H1 (cell line): ENCODE results near the gene TSPAN15. TPM values are rescaled to one million over a fixed set of nuclear protein-coding genes. Genes with fewer than 3 reads are reported as not detected.

Experiments used
- BCL11A ChIP-seq, 2 experiments: IDR thresholded peaks; one replicate each; pipeline ENCODE4 v1.6.1; 2011; ENCODE audit warnings: low read depth in 2 of 2, low read length in 2 of 2, mild to moderate bottlenecking in 2 of 2
- CHD7 ChIP-seq: fragments of 300-600 bp; sonication (generic); IDR thresholded peaks from 2 replicates; pipeline ENCODE4 v1.7.1; 2012; ENCODE audit warnings: low read length, moderate library complexity, mild to moderate bottlenecking, inconsistent platforms; ENCODE audit not compliant: insufficient replicate concordance
- JUN ChIP-seq: IDR thresholded peaks from 2 replicates; pipeline ENCODE4 v1.6.1; 2011; ENCODE audit warnings: low read depth, mild to moderate bottlenecking, improper control_type of control experiment, low read length
- NANOG ChIP-seq: IDR thresholded peaks from 2 replicates; pipeline ENCODE4 v1.6.1; 2011; ENCODE audit warnings: low read length, low read depth, mild to moderate bottlenecking, inconsistent platforms; ENCODE audit not compliant: insufficient read depth, poor library complexity, severe bottlenecking
- RFX5 ChIP-seq: IDR thresholded peaks from 2 replicates; pipeline ENCODE4 v1.6.1; 2011; ENCODE audit warnings: low read depth, low read length, improper control_type of control experiment, borderline replicate concordance
- SP2 ChIP-seq: IDR thresholded peaks from 2 replicates; pipeline ENCODE4 v1.6.1; 2012; ENCODE audit warnings: mild to moderate bottlenecking, low read length, inconsistent platforms
- SUZ12 ChIP-seq: fragments of 200-600 bp; sonication (generic); IDR thresholded peaks from 2 replicates; pipeline ENCODE4 v1.6.1; 2012; ENCODE audit warnings: mild to moderate bottlenecking, inconsistent platforms, low read length, moderate library complexity, mixed read lengths
- TBP ChIP-seq: IDR thresholded peaks from 2 replicates; pipeline ENCODE4 v1.6.1; 2011; ENCODE audit warnings: low read depth, low read length, improper control_type of control experiment
- polyA plus RNA-seq, 7 experiments: library from polyadenylated mRNA; depleted of rRNA in 3 of 7; stranded (reverse) in 5 of 7; unstranded in 2 of 7; fragments of >200 nt in 5 of 7; fragments of 200-250 nt in 2 of 7; gene quantifications; 1 replicate in 5 of 7; 2 replicates in 1 of 7; 4 replicates in 1 of 7; pipeline versions ENCODE4 v1.2.1 to v1.2.3, GENCODE V29; 2011 to 2013; ENCODE audit warnings: missing spikeins in 2 of 7, mixed read lengths in 2 of 7
- total RNA-seq: library from RNA; stranded (reverse); fragmentation: NEBNext Ultra II Directional; extraction: Animal tissue kit (Norgen Biotek cat#: 25700); gene quantifications from 2 replicates; pipeline ENCODE4 v1.2.1, GENCODE V29; 2021
- TF ChIP-seq, protein P1 (sequence below): IDR thresholded peaks from 2 replicates; pipeline ENCODE4 v1.6.1; 2011; ENCODE audit warnings: low read length, improper control_type of control experiment
- TF ChIP-seq, protein P2 (sequence below): IDR thresholded peaks from 2 replicates; pipeline ENCODE4 v1.6.1; 2012; ENCODE audit warnings: inconsistent platforms

The TSPAN15 gene
- total and polyA plus RNA-seq, 2 of the 8 experiments (the other 6 are each of a cell fraction or from before 2014, with no cell fraction given), result 9.7 to 20.0 TPM

- TF ChIP-seq CHD7 (no peak), JUN (no peak), TBP (no peak), BCL11A (IDR thresholded peaks at IDR 0.05; ENCODE audit: low read depth in 2 of 2, low read length in 2 of 2) (no peak), SUZ12 (no peak), NANOG (no peak), SP2 (no peak), RFX5 (no peak)
- TF ChIP-seq, protein P1, sequence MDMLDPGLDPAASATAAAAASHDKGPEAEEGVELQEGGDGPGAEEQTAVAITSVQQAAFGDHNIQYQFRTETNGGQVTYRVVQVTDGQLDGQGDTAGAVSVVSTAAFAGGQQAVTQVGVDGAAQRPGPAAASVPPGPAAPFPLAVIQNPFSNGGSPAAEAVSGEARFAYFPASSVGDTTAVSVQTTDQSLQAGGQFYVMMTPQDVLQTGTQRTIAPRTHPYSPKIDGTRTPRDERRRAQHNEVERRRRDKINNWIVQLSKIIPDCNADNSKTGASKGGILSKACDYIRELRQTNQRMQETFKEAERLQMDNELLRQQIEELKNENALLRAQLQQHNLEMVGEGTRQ, result no peak
- TF ChIP-seq, protein P2, sequence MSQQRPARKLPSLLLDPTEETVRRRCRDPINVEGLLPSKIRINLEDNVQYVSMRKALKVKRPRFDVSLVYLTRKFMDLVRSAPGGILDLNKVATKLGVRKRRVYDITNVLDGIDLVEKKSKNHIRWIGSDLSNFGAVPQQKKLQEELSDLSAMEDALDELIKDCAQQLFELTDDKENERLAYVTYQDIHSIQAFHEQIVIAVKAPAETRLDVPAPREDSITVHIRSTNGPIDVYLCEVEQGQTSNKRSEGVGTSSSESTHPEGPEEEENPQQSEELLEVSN, result no peak
- TF ChIP-seq, all 59 proteins: peak for 0
Observed at GRCh38 chr10:69402386-69402785, 48.9 kb upstream of the TSPAN15 start (continued).
